ENCODE measurements around the gene ADIPOR2. TPM values are rescaled to one million over a fixed set of nuclear protein-coding genes. Genes with fewer than 3 reads are reported as not detected.

Gene ADIPOR2
- total RNA-seq, 1 experiment from 2014 or later = 45.3 TPM

DNA sequence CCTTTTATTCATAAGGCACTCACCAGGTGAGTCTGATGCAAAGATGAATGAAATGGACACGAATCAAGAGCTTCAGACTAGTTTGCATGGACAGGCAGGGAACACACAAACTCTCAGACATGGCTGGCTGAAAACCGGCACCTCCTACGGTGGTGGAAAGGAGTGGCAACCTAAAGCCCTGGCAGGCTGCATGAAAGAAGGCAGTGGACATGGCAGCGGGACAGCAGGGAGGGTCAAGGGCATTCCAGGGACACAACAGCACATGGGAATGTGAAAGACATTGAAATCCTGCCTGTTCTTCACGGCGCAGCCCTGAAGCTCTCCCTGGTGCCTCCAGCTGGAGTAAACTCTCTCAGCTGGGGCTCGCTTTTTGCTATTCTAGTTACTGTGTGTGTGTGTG is 112.9 kb downstream of the ADIPOR2 start:
- no peak overlapping the region for H2BK120ac ChIP-seq (ENCODE audit: low read depth, low read length, poor library complexity, severe bottlenecking)
- H4K20me1 ChIP-seq (ENCODE audit: control insufficient read depth, insufficient read depth, insufficient read length) = no peaks in the 10 kb centered on the region
- no peak overlapping the region for H3T11ph ChIP-seq (ENCODE audit: low read length)
- H2AFZ ChIP-seq (ENCODE audit: low read length) = no peak overlapping the region
- no peak overlapping the region for H2BK5ac ChIP-seq (ENCODE audit: insufficient read length, low read length)
- H3K9me3 ChIP-seq (ENCODE audit: control insufficient read depth, low read depth, low read length) = no peaks in the 10 kb centered on the region
- H3K4me1 ChIP-seq (ENCODE audit: insufficient read depth, low read length) = no peaks in the 10 kb centered on the region
- H3K79me2 ChIP-seq (ENCODE audit: insufficient read depth, low read length) = no peaks in the 10 kb centered on the region
- H3K27ac Mint-ChIP-seq = no peak overlapping the region
- H3K36me3 Mint-ChIP-seq (ENCODE audit: insufficient read depth in 1 of 3, low read depth in 3 of 3) = no peaks in the 10 kb centered on the region
- no peak overlapping the region for H3K4me2 ChIP-seq (ENCODE audit: insufficient read depth, insufficient read length, low read length)
- no peak overlapping the region for H3K9ac ChIP-seq (ENCODE audit: extremely low read depth, insufficient read length, low read length)
- no peak overlapping the region for H4K8ac ChIP-seq (replicated peaks; ENCODE audit: insufficient read length, low read depth, low read length)
- no peaks in the 10 kb centered on the region for H3K23me2 ChIP-seq (ENCODE audit: insufficient read length, low read depth, low read length, poor library complexity, severe bottlenecking)
- H2BK20ac ChIP-seq (ENCODE audit: low read depth, low read length, poor library complexity, severe bottlenecking) = no peak overlapping the region
- no peak for DNase-seq
- H3K27ac ChIP-seq (ENCODE audit: insufficient read length, low read depth, low read length) = no peak overlapping the region
- no peak for TF ChIP-seq CTCF (conservative IDR thresholded peaks at IDR 0.05)
- no peak overlapping the region for H2BK15ac ChIP-seq (ENCODE audit: low read depth, low read length)
- H3K27me3 ChIP-seq (ENCODE audit: insufficient read depth, low read length) = 0 out of 2 replicates have a peak, but pooled peaks cover 2% of the 10 kb centered on the region
- no peak overlapping the region for H2AK5ac ChIP-seq (ENCODE audit: insufficient read length, low read length)
- H3K14ac ChIP-seq (ENCODE audit: insufficient read depth, low read length) = no peak overlapping the region
- no peaks in the 10 kb centered on the region; a peak in 1 of 5 replicates for H3K9me3 Mint-ChIP-seq
- H4K91ac ChIP-seq (ENCODE audit: insufficient read length, low read depth, low read length) = no peak overlapping the region
- WGBS (ENCODE audit: extremely low coverage, insufficient read length, low lambda C conversion rate) = no CpG with 5 or more reads among the region's 7 CpGs
- no peak overlapping the region for H3K4ac ChIP-seq (ENCODE audit: low read depth, low read length)
- H3K4me3 Mint-ChIP-seq = no peak overlapping the region; a peak in 1 of 5 replicates
- H3K23ac ChIP-seq (ENCODE audit: insufficient read length, low read depth, low read length) = no peak overlapping the region
- no peak overlapping the region for H4K5ac ChIP-seq (ENCODE audit: insufficient read length, low read depth, low read length)
- H2BK12ac ChIP-seq (ENCODE audit: insufficient read length, low read depth, low read length) = no peak overlapping the region
- peaks cover 0 to 6% of the 10 kb centered on the region in 2 experiments; a peak in 2 of 4 replicates for H3K4me1 Mint-ChIP-seq
- H3K27me3 Mint-ChIP-seq (ENCODE audit: low read depth) = peaks cover under 1% of the 10 kb centered on the region
- H3K56ac ChIP-seq (ENCODE audit: insufficient read length, low read depth, low read length) = no peak overlapping the region
- H3K79me1 ChIP-seq (ENCODE audit: insufficient read depth, low read depth, low read length, poor library complexity, severe bottlenecking) = no peaks in the 10 kb centered on the region
- H3K18ac ChIP-seq (ENCODE audit: insufficient read length, low read depth, low read length) = no peak overlapping the region
